HepG2 (cell line): ENCODE data around the gene EPHA2. TPM values are rescaled to one million over a fixed set of nuclear protein-coding genes. Genes with fewer than 3 reads are reported as not detected.

ENCODE experiments used
- CEBPB ChIP-seq: IDR thresholded peaks from 2 replicates; pipeline ENCODE4 v1.6.1; 2011; ENCODE audit warnings: low read depth, low read length, improper control_type of control experiment, borderline replicate concordance
- HOXA5 ChIP-seq: sonication (generic); formaldehyde crosslinking; IDR thresholded peaks from 2 replicates; pipeline ENCODE4 v1.4.0; 2020; ENCODE audit warnings: missing genetic modification reagents
- MIXL1 ChIP-seq: IDR thresholded peaks from 2 replicates; pipeline ENCODE4 v1.6.1; 2016
- NFYC ChIP-seq: IDR thresholded peaks from 2 replicates; pipeline ENCODE4 v1.6.1; 2016; ENCODE audit warnings: missing genetic modification reagents, missing compliant biosample characterization
- SOX5 ChIP-seq: IDR thresholded peaks from 2 replicates; pipeline ENCODE4 v1.6.1; 2016; ENCODE audit warnings: borderline replicate concordance
- SRF ChIP-seq: IDR thresholded peaks from 2 replicates; pipeline ENCODE4 v1.6.1; 2011; ENCODE audit warnings: mild to moderate bottlenecking, low read depth, low read length, moderate library complexity
- ZBTB8A ChIP-seq: sonication (generic); formaldehyde crosslinking; IDR thresholded peaks from 2 replicates; pipeline ENCODE4 v1.4.0; 2020; ENCODE audit warnings: mild to moderate bottlenecking, low read depth, missing genetic modification reagents, borderline replicate concordance
- ZNF329 ChIP-seq: sonication (generic); formaldehyde crosslinking; IDR thresholded peaks from 2 replicates; pipeline ENCODE4 v1.9.0; 2021; ENCODE audit warnings: low read depth, mild to moderate bottlenecking, missing genetic modification reagents
- ZNF33A ChIP-seq: sonication (generic); formaldehyde crosslinking; IDR thresholded peaks from 2 replicates; pipeline ENCODE4 v1.5.1; 2020; ENCODE audit warnings: missing genetic modification reagents, mild to moderate bottlenecking, moderate library complexity, borderline replicate concordance
- ZNF839 ChIP-seq: sonication (generic); formaldehyde crosslinking; IDR thresholded peaks from 2 replicates; pipeline ENCODE4 v1.4.0; 2020; ENCODE audit warnings: missing genetic modification reagents, mild to moderate bottlenecking, borderline replicate concordance
- polyA plus RNA-seq, 8 experiments: library from polyadenylated mRNA; depleted of rRNA in 3 of 8; stranded (reverse) in 7 of 8; unstranded in 1 of 8; fragments of >200 nt; fragmentation: Illumina TruSeq in 4 of 8; extraction: Trizol in 4 of 8; gene quantifications; 2 replicates each; pipeline versions ENCODE4 v1.2.1 to v1.2.3, GENCODE V29; 2011 to 2016; ENCODE audit warnings: low read depth in 4 of 8, missing spikeins in 1 of 8, mixed read lengths in 1 of 8; ENCODE audit not compliant: insufficient read depth in 1 of 8
- total RNA-seq, 5 experiments: library from RNA; depleted of rRNA; stranded (reverse); fragments of >200 nt; fragmentation: Illumina TruSeq; extraction: Trizol; gene quantifications; 2 replicates each; pipeline ENCODE4 v1.2.3, GENCODE V29; 2016; ENCODE audit warnings: low read depth in 1 of 5
- TF ChIP-seq, protein P1 (sequence below): sonication (generic); formaldehyde crosslinking; IDR thresholded peaks from 2 replicates; pipeline ENCODE4 v1.4.0; 2020; ENCODE audit warnings: missing genetic modification reagents, borderline replicate concordance
- TF ChIP-seq, protein P2 (sequence below), 2 experiments: sonication (generic) in 1 of 2; formaldehyde crosslinking in 1 of 2; IDR thresholded peaks; 2 replicates each; pipeline versions ENCODE4 v1.6.1 to v1.9.0; 2014 to 2022; ENCODE audit warnings: antibody characterized with exemption in 1 of 2, borderline replicate concordance in 1 of 2, inconsistent platforms in 1 of 2, low read depth in 1 of 2, missing genetic modification reagents in 1 of 2
- TF ChIP-seq, protein P3 (sequence below): sonication (generic); formaldehyde crosslinking; IDR thresholded peaks from 2 replicates; pipeline ENCODE4 v1.4.0; 2020; ENCODE audit warnings: mild to moderate bottlenecking, missing genetic modification reagents
- TF ChIP-seq, protein P4 (sequence below): sonication (generic); formaldehyde crosslinking; IDR thresholded peaks from 2 replicates; pipeline ENCODE4 v1.4.0; 2020; ENCODE audit warnings: mild to moderate bottlenecking, missing genetic modification reagents, borderline replicate concordance

Gene EPHA2
- total and polyA plus RNA-seq, 2 of the 13 experiments (the other 11 are each of a cell fraction or from before 2014, with no cell fraction given): 33.6 to 53.6 TPM

DNA sequence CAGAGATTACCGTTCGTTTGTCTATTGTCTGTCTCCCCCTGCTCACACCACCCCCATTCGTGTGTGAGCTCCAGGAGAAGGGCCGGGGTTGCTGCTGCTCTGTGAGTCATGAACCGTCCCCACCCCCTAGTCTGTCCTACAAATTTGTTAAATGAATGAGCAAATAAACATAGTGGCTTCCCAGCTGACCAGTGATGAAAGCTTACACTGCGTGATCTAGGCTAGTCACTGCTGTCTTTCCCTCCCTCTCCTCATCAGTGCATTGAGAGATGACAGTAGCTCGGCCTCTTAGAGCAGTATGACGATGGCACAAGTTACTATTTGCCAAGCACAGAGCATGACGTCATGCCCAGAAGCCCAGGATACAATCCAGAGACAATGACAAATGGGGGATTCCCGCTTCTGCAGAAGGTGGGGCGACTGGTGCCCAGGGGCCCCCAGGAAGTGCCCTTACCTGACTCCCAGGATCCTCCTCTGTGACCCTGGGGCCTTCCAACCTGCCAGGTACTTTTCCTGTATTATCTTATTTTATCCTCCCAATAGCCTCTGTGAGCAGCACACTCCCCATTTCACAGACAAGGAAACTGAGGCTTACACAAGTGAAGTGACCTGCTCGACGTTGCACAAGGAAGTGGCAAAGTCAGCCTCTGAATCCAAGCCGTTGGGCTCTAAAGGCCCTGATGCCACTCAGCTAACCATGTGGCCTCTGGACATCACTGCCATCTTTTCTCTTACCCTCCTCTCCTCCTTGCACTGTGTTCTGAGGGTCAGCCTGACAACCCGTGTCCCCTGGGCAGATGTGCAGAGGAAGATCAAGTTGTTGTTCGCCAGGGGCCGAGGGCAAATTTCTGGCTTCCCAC lies 8.6 kb upstream of the EPHA2 start (continued):
- TF ChIP-seq ZBTB8A (CRISPR knock-in tag) (no peak), ZNF33A (CRISPR knock-in tag) (no peak), ZNF329 (CRISPR knock-in tag) (no peak), SRF (no peak), NFYC (CRISPR knock-in tag) (no peak), ZNF839 (no peak), MIXL1 (CRISPR knock-in tag) (peak; percentile 69), HOXA5 (CRISPR knock-in tag) (peak; percentile 61; the same call in 1 of the 2 replicates), CEBPB (peak; percentile 33; the same call in 1 of the 2 replicates), SOX5 (CRISPR knock-in tag) (peak; percentile 75)
- TF ChIP-seq, protein P1, sequence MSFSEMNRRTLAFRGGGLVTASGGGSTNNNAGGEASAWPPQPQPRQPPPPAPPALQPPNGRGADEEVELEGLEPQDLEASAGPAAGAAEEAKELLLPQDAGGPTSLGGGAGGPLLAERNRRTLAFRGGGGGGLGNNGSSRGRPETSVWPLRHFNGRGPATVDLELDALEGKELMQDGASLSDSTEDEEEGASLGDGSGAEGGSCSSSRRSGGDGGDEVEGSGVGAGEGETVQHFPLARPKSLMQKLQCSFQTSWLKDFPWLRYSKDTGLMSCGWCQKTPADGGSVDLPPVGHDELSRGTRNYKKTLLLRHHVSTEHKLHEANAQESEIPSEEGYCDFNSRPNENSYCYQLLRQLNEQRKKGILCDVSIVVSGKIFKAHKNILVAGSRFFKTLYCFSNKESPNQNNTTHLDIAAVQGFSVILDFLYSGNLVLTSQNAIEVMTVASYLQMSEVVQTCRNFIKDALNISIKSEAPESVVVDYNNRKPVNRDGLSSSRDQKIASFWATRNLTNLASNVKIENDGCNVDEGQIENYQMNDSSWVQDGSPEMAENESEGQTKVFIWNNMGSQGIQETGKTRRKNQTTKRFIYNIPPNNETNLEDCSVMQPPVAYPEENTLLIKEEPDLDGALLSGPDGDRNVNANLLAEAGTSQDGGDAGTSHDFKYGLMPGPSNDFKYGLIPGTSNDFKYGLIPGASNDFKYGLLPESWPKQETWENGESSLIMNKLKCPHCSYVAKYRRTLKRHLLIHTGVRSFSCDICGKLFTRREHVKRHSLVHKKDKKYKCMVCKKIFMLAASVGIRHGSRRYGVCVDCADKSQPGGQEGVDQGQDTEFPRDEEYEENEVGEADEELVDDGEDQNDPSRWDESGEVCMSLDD (CRISPR knock-in tag): no peak; the same call in 1 of the 2 replicates
- TF ChIP-seq, protein P2, sequence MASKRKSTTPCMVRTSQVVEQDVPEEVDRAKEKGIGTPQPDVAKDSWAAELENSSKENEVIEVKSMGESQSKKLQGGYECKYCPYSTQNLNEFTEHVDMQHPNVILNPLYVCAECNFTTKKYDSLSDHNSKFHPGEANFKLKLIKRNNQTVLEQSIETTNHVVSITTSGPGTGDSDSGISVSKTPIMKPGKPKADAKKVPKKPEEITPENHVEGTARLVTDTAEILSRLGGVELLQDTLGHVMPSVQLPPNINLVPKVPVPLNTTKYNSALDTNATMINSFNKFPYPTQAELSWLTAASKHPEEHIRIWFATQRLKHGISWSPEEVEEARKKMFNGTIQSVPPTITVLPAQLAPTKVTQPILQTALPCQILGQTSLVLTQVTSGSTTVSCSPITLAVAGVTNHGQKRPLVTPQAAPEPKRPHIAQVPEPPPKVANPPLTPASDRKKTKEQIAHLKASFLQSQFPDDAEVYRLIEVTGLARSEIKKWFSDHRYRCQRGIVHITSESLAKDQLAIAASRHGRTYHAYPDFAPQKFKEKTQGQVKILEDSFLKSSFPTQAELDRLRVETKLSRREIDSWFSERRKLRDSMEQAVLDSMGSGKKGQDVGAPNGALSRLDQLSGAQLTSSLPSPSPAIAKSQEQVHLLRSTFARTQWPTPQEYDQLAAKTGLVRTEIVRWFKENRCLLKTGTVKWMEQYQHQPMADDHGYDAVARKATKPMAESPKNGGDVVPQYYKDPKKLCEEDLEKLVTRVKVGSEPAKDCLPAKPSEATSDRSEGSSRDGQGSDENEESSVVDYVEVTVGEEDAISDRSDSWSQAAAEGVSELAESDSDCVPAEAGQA (IDR thresholded peaks at IDR 0.05; ENCODE audit: low read depth): peak; percentile 91
- TF ChIP-seq, protein P2 (CRISPR knock-in tag; IDR thresholded peaks at IDR 0.05; ENCODE audit: borderline replicate concordance): no peak
- TF ChIP-seq, protein P3, sequence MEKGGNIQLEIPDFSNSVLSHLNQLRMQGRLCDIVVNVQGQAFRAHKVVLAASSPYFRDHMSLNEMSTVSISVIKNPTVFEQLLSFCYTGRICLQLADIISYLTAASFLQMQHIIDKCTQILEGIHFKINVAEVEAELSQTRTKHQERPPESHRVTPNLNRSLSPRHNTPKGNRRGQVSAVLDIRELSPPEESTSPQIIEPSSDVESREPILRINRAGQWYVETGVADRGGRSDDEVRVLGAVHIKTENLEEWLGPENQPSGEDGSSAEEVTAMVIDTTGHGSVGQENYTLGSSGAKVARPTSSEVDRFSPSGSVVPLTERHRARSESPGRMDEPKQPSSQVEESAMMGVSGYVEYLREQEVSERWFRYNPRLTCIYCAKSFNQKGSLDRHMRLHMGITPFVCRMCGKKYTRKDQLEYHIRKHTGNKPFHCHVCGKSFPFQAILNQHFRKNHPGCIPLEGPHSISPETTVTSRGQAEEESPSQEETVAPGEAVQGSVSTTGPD: no peak
- TF ChIP-seq, protein P4, sequence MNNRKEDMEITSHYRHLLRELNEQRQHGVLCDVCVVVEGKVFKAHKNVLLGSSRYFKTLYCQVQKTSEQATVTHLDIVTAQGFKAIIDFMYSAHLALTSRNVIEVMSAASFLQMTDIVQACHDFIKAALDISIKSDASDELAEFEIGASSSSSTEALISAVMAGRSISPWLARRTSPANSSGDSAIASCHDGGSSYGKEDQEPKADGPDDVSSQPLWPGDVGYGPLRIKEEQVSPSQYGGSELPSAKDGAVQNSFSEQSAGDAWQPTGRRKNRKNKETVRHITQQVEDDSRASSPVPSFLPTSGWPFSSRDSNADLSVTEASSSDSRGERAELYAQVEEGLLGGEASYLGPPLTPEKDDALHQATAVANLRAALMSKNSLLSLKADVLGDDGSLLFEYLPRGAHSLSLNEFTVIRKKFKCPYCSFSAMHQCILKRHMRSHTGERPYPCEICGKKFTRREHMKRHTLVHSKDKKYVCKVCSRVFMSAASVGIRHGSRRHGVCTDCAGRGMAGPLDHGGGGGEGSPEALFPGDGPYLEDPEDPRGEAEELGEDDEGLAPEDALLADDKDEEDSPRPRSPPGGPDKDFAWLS: no peak
